H9 (cell line): ENCODE results near the gene GABARAP. TPM values are rescaled to one million over a fixed set of nuclear protein-coding genes. Genes with fewer than 3 reads are reported as not detected.

Experiments
- DNase-seq: peaks from one replicate; pipeline ENCODE4 v3.0.0-alpha.2; 2017
- H2AFZ ChIP-seq: one replicate; pipeline ENCODE4 v1.6.1; 2013; ENCODE audit warnings: mild to moderate bottlenecking, low read length, control low read depth, moderate library complexity
- H2AK5ac ChIP-seq: 2 replicates; pipeline ENCODE4 v1.6.1; 2013; ENCODE audit warnings: low read length, control low read depth, mixed read lengths; ENCODE audit not compliant: insufficient read length
- H2BK120ac ChIP-seq: one replicate; pipeline ENCODE4 v1.6.1; 2013; ENCODE audit warnings: low read depth, mild to moderate bottlenecking, low read length, control low read depth, inconsistent platforms; ENCODE audit not compliant: poor library complexity, severe bottlenecking
- H2BK12ac ChIP-seq: 2 replicates; pipeline ENCODE4 v1.6.1; 2013; ENCODE audit warnings: low read length, control low read depth, mixed read lengths, low read depth; ENCODE audit not compliant: insufficient read length
- H2BK15ac ChIP-seq: 2 replicates; pipeline ENCODE4 v1.6.1; 2013; ENCODE audit warnings: low read depth, low read length, control low read depth
- H2BK20ac ChIP-seq: one replicate; pipeline ENCODE4 v1.6.1; 2013; ENCODE audit warnings: low read depth, mild to moderate bottlenecking, low read length, control low read depth, inconsistent platforms; ENCODE audit not compliant: poor library complexity, severe bottlenecking
- H2BK5ac ChIP-seq: 2 replicates; pipeline ENCODE4 v1.6.1; 2013; ENCODE audit warnings: low read length, control low read depth, mixed read lengths; ENCODE audit not compliant: insufficient read length
- H3K14ac ChIP-seq: 2 replicates; pipeline ENCODE4 v1.6.1; 2013; ENCODE audit warnings: low read length, control low read depth; ENCODE audit not compliant: insufficient read depth
- H3K18ac ChIP-seq: 2 replicates; pipeline ENCODE4 v1.6.1; 2013; ENCODE audit warnings: low read depth, mild to moderate bottlenecking, mixed read lengths, low read length, control low read depth; ENCODE audit not compliant: insufficient read length
- H3K23ac ChIP-seq: 2 replicates; pipeline ENCODE4 v1.6.1; 2013; ENCODE audit warnings: low read length, control low read depth, mixed read lengths, low read depth; ENCODE audit not compliant: insufficient read length
- H3K23me2 ChIP-seq: 2 replicates; pipeline ENCODE4 v1.6.1; 2013; ENCODE audit warnings: low read depth, mild to moderate bottlenecking, mixed read lengths, low read length, control low read depth; ENCODE audit not compliant: insufficient read length, poor library complexity, severe bottlenecking
- H3K27ac ChIP-seq: 2 replicates; pipeline ENCODE4 v1.5.1; 2013; ENCODE audit warnings: low read length, control low read depth, mixed read lengths, low read depth; ENCODE audit not compliant: insufficient read length
- H3K27me3 ChIP-seq: 2 replicates; pipeline ENCODE4 v1.6.1; 2013; ENCODE audit warnings: low read length, control low read depth, inconsistent platforms; ENCODE audit not compliant: insufficient read depth
- H3K4ac ChIP-seq: 2 replicates; pipeline ENCODE4 v1.6.1; 2013; ENCODE audit warnings: low read depth, mild to moderate bottlenecking, control low read depth, inconsistent platforms, low read length, moderate library complexity
- H3K4me1 ChIP-seq: 2 replicates; pipeline ENCODE4 v1.6.1; 2013; ENCODE audit warnings: low read length, control low read depth, inconsistent platforms; ENCODE audit not compliant: insufficient read depth
- H3K4me2 ChIP-seq: 2 replicates; pipeline ENCODE4 v1.6.1; 2013; ENCODE audit warnings: low read length, control low read depth, mixed read lengths; ENCODE audit not compliant: insufficient read length, insufficient read depth
- H3K56ac ChIP-seq: 2 replicates; pipeline ENCODE4 v1.6.1; 2013; ENCODE audit warnings: low read depth, mild to moderate bottlenecking, mixed read lengths, low read length, control low read depth; ENCODE audit not compliant: insufficient read length
- H3K79me1 ChIP-seq: 2 replicates; pipeline ENCODE4 v1.6.1; 2013; ENCODE audit warnings: low read depth, mild to moderate bottlenecking, moderate library complexity, low read length, control low read depth, inconsistent platforms; ENCODE audit not compliant: insufficient read depth, poor library complexity, severe bottlenecking
- H3K79me2 ChIP-seq: 2 replicates; pipeline ENCODE4 v1.6.1; 2013; ENCODE audit warnings: low read length, control low read depth, inconsistent platforms; ENCODE audit not compliant: insufficient read depth
- H3K9ac ChIP-seq: 2 replicates; pipeline ENCODE4 v1.6.1; 2013; ENCODE audit warnings: low read length, control low read depth, mixed read lengths; ENCODE audit not compliant: insufficient read length; ENCODE audit errors: extremely low read depth
- H3K9me3 ChIP-seq: one replicate; pipeline ENCODE4 v1.6.1; 2013; ENCODE audit warnings: low read depth, low read length, inconsistent platforms; ENCODE audit not compliant: control insufficient read depth
- H3T11ph ChIP-seq: one replicate; pipeline ENCODE4 v1.6.1; 2013; ENCODE audit warnings: mild to moderate bottlenecking, low read length, control low read depth, inconsistent platforms
- H4K20me1 ChIP-seq: one replicate; pipeline ENCODE4 v1.6.1; 2013; ENCODE audit not compliant: control insufficient read depth, insufficient read length, insufficient read depth
- H4K5ac ChIP-seq: 2 replicates; pipeline ENCODE4 v1.6.1; 2013; ENCODE audit warnings: low read depth, mild to moderate bottlenecking, mixed read lengths, low read length, control low read depth; ENCODE audit not compliant: insufficient read length
- H4K8ac ChIP-seq: replicated peaks from 2 replicates; pipeline ENCODE4 v1.6.1; 2013; ENCODE audit warnings: low read length, control low read depth, mixed read lengths, low read depth; ENCODE audit not compliant: insufficient read length
- H4K91ac ChIP-seq: 2 replicates; pipeline ENCODE4 v1.6.1; 2013; ENCODE audit warnings: low read depth, mild to moderate bottlenecking, moderate library complexity, mixed read lengths, low read length, control low read depth; ENCODE audit not compliant: insufficient read length
- H3K27ac Mint-ChIP-seq, 3 experiments: 2 replicates in 2 of 3; 3 replicates in 1 of 3; pipeline ENCODE4 v1.8.0; 2020 to 2021; ENCODE audit warnings: mixed read lengths in 3 of 3, mild to moderate bottlenecking in 1 of 3, moderate library complexity in 1 of 3
- H3K27me3 Mint-ChIP-seq: 2 replicates; pipeline ENCODE4 v1.8.0; 2021; ENCODE audit warnings: low read depth, mild to moderate bottlenecking, moderate library complexity, mixed read lengths
- H3K36me3 Mint-ChIP-seq, 3 experiments: 2 replicates in 2 of 3; 3 replicates in 1 of 3; pipeline ENCODE4 v1.8.0; 2020 to 2021; ENCODE audit warnings: low read depth in 3 of 3, mixed read lengths in 3 of 3; ENCODE audit not compliant: insufficient read depth in 1 of 3
- H3K4me1 Mint-ChIP-seq, 2 experiments: 2 replicates each; pipeline ENCODE4 v1.8.0; 2020; ENCODE audit warnings: mixed read lengths in 2 of 2
- H3K4me3 Mint-ChIP-seq, 2 experiments: 2 replicates in 1 of 2; 3 replicates in 1 of 2; pipeline ENCODE4 v1.8.0; 2020 to 2021; ENCODE audit warnings: mild to moderate bottlenecking in 2 of 2, mixed read lengths in 2 of 2, moderate library complexity in 1 of 2
- H3K9me3 Mint-ChIP-seq, 2 experiments: 2 replicates in 1 of 2; 3 replicates in 1 of 2; pipeline ENCODE4 v1.8.0; 2020; ENCODE audit warnings: mild to moderate bottlenecking in 2 of 2, mixed read lengths in 2 of 2, moderate library complexity in 1 of 2
- WGBS: extraction: QIAGEN DNeasy Blood & Tissue Kit; methylation state at CpG from one replicate; pipeline ENCODE4 v1.1.7; 2013; ENCODE audit warnings: missing lambda C conversion rate, low lambda C conversion rate, mixed read lengths; ENCODE audit not compliant: insufficient read length; ENCODE audit errors: extremely low coverage; 5-methylcytosine and 5-hydroxymethylcytosine counted together
- total RNA-seq: library from RNA; stranded (reverse); gene quantifications from 2 replicates; pipeline ENCODE4 v1.2.1, GENCODE V29; 2021
- TF ChIP-seq, protein P1 (sequence below): fragments of 200-600 bp; sonication (generic); conservative IDR thresholded peaks from 3 replicates; pipeline ENCODE4 v1.8.0; 2021; ENCODE audit warnings: antibody characterized with exemption, mild to moderate bottlenecking

Gene GABARAP
- total RNA-seq, 1 experiment from 2014 or later, result 261 TPM

DNA sequence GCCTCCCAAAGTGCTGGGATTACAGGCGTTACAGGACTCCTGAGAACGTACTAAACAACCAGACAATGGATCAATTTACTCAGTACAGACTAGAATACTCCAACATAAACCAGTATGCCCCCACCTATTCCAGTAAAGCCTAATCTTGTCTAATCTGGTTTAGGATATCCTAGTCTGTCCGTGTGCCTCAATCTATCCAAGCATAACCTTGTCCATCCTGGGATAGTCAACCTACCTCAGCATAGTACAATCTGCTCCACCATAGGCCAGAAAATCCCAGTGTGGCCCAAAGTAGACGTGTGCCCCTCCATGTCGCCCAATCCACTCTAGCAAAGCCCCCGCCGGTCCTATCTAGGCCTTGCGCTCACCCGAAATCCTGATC is 8.6 kb downstream of the GABARAP start:
- H3K9me3 ChIP-seq, result no peaks in the 10 kb centered on the region
- peaks cover 7% of the 10 kb centered on the region for H3K23me2 ChIP-seq
- peaks cover 21% of the 10 kb centered on the region; the same call in 1 of the 2 replicates for H3K79me2 ChIP-seq
- H2BK15ac ChIP-seq, result no peak overlapping the region
- H3K4me3 Mint-ChIP-seq, result peak overlapping the region; percentile 94 to 100
- H2BK5ac ChIP-seq, result no peak overlapping the region
- no CpG with 5 or more reads among the region's 9 CpGs for WGBS
- H3K4ac ChIP-seq, result no peak overlapping the region
- DNase-seq, result no peak
- peak overlapping the region; percentile 70; the same call in 1 of the 2 replicates for H3K14ac ChIP-seq
- no peak overlapping the region for H3T11ph ChIP-seq
- TF ChIP-seq, protein P1, sequence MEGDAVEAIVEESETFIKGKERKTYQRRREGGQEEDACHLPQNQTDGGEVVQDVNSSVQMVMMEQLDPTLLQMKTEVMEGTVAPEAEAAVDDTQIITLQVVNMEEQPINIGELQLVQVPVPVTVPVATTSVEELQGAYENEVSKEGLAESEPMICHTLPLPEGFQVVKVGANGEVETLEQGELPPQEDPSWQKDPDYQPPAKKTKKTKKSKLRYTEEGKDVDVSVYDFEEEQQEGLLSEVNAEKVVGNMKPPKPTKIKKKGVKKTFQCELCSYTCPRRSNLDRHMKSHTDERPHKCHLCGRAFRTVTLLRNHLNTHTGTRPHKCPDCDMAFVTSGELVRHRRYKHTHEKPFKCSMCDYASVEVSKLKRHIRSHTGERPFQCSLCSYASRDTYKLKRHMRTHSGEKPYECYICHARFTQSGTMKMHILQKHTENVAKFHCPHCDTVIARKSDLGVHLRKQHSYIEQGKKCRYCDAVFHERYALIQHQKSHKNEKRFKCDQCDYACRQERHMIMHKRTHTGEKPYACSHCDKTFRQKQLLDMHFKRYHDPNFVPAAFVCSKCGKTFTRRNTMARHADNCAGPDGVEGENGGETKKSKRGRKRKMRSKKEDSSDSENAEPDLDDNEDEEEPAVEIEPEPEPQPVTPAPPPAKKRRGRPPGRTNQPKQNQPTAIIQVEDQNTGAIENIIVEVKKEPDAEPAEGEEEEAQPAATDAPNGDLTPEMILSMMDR, result no peak
- no peak overlapping the region for H4K8ac ChIP-seq
- no peak overlapping the region for H2BK20ac ChIP-seq
- no peaks in the 10 kb centered on the region for H3K4me1 ChIP-seq
- no peak overlapping the region for H3K23ac ChIP-seq
- H4K5ac ChIP-seq, result no peak overlapping the region
- peaks cover 27 to 40% of the 10 kb centered on the region in 2 experiments for H3K4me1 Mint-ChIP-seq
- H3K9me3 Mint-ChIP-seq, result 0 out of 5 replicates have a peak, but pooled peaks cover 0 to under 1% of the 10 kb centered on the region in 2 experiments
- peaks cover 17% of the 10 kb centered on the region for H3K79me1 ChIP-seq
- peak overlapping the region; percentile 92 to 99 (median 97) for H3K27ac Mint-ChIP-seq
- no peak overlapping the region for H3K56ac ChIP-seq
- H2BK120ac ChIP-seq, result no peak overlapping the region
- H3K27ac ChIP-seq, result no peak overlapping the region
- no peaks in the 10 kb centered on the region; the same call in 1 of the 2 replicates for H3K27me3 Mint-ChIP-seq
- no peak overlapping the region for H2AFZ ChIP-seq
- H3K18ac ChIP-seq, result peak overlapping the region; percentile 18
- peak overlapping the region; percentile 92 for H3K4me2 ChIP-seq
- H4K20me1 ChIP-seq, result no peaks in the 10 kb centered on the region
- no peaks in the 10 kb centered on the region for H3K27me3 ChIP-seq
- H2AK5ac ChIP-seq, result no peak overlapping the region
- H3K9ac ChIP-seq, result peak overlapping the region; percentile 98
- peaks cover 44 to 68% (median 58%) of the 10 kb centered on the region in 3 experiments; a peak in 6 of 7 replicates for H3K36me3 Mint-ChIP-seq
- H4K91ac ChIP-seq, result no peak overlapping the region
- H2BK12ac ChIP-seq, result no peak overlapping the region
